Osteoblast (primary cell): ENCODE measurements around the gene LRP11. TPM values are rescaled to one million over a fixed set of nuclear protein-coding genes. Genes with fewer than 3 reads are reported as not detected.

ENCODE experiments used
- DNase-seq: peaks from one replicate; pipeline ENCODE4 v3.0.0; 2011; ENCODE audit warnings: low spot score, mixed read lengths; ENCODE audit not compliant: insufficient read length; ENCODE audit errors: missing footprints
- H2AFZ ChIP-seq: 2 replicates; pipeline ENCODE4 v1.6.0; 2011; ENCODE audit warnings: mild to moderate bottlenecking, low read length
- H3K27ac ChIP-seq: 2 replicates; pipeline ENCODE4 v1.5.1; 2011; ENCODE audit warnings: mild to moderate bottlenecking, low read depth, low read length, moderate library complexity
- H3K27me3 ChIP-seq: 2 replicates; pipeline ENCODE4 v1.6.0; 2012; ENCODE audit warnings: mild to moderate bottlenecking, control low read depth, inconsistent platforms, low read length, moderate library complexity; ENCODE audit not compliant: insufficient read depth
- H3K36me3 ChIP-seq: 2 replicates; pipeline ENCODE4 v1.5.1; 2011; ENCODE audit warnings: mild to moderate bottlenecking, low read length, control low read depth, moderate library complexity; ENCODE audit not compliant: insufficient read depth
- H3K4me1 ChIP-seq: 2 replicates; pipeline ENCODE4 v1.5.1; 2011; ENCODE audit warnings: mild to moderate bottlenecking, low read length, control low read depth, moderate library complexity; ENCODE audit not compliant: insufficient read depth
- H3K4me2 ChIP-seq: 2 replicates; pipeline ENCODE4 v1.6.0; 2011; ENCODE audit warnings: mild to moderate bottlenecking, low read length; ENCODE audit not compliant: insufficient read depth
- H3K4me3 ChIP-seq: fragments of 200-600 bp; sonication (generic); 3 replicates; pipeline ENCODE4 v1.5.1; 2012; ENCODE audit warnings: mild to moderate bottlenecking, low read length, inconsistent platforms; ENCODE audit not compliant: insufficient read depth
- H3K79me2 ChIP-seq: 2 replicates; pipeline ENCODE4 v1.6.0; 2012; ENCODE audit warnings: mild to moderate bottlenecking, low read length, control low read depth, inconsistent platforms; ENCODE audit not compliant: insufficient read depth
- H3K9me3 ChIP-seq: 2 replicates; pipeline ENCODE4 v1.5.1; 2011; ENCODE audit warnings: low read depth, low read length, control low read depth
- H4K20me1 ChIP-seq: 2 replicates; pipeline ENCODE4 v1.6.0; 2012; ENCODE audit warnings: mild to moderate bottlenecking, low read length, control low read depth; ENCODE audit not compliant: insufficient read depth
- CTCF ChIP-seq: IDR thresholded peaks from 2 replicates; pipeline ENCODE4 v1.5.1; 2011; ENCODE audit warnings: mild to moderate bottlenecking, low read depth, low read length, moderate library complexity; ENCODE audit errors: extremely low read depth
- total RNA-seq: library from RNA; depleted of rRNA; stranded (reverse); fragments of >200 nt; gene quantifications from 2 replicates; pipeline ENCODE4 v1.2.3, GENCODE V29; 2012

Gene LRP11
- total RNA-seq, 1 donor: 39.4 TPM

- H3K4me2 ChIP-seq: peak overlapping the region; percentile 44
- TF ChIP-seq CTCF: no peak
- no peak overlapping the region for H3K4me3 ChIP-seq
- peak overlapping the region; percentile 93 for H3K27ac ChIP-seq
- H3K4me1 ChIP-seq: peaks cover 67% of the 10 kb centered on the region
- no peaks in the 10 kb centered on the region for H3K9me3 ChIP-seq
- H3K36me3 ChIP-seq: no peaks in the 10 kb centered on the region
- H4K20me1 ChIP-seq: no peaks in the 10 kb centered on the region
- H3K27me3 ChIP-seq: no peaks in the 10 kb centered on the region
- DNase-seq: no peak
- peaks cover 64% of the 10 kb centered on the region for H3K79me2 ChIP-seq
- no peak overlapping the region for H2AFZ ChIP-seq
These were observed 4.8 kb downstream of the LRP11 start for GRCh38 chr6:149859368-149859767.

- H3K4me3 ChIP-seq: peak overlapping the region; percentile 48
- no peak overlapping the region for H2AFZ ChIP-seq
- peak overlapping the region; percentile 98 for H3K27ac ChIP-seq
- H3K36me3 ChIP-seq: no peaks in the 10 kb centered on the region
- no peaks in the 10 kb centered on the region for H3K27me3 ChIP-seq
- peaks cover 75% of the 10 kb centered on the region for H3K79me2 ChIP-seq
- H4K20me1 ChIP-seq: no peaks in the 10 kb centered on the region
- H3K4me2 ChIP-seq: peak overlapping the region; percentile 93
- no peak for DNase-seq
- TF ChIP-seq CTCF: no peak
- peaks cover 77% of the 10 kb centered on the region for H3K4me1 ChIP-seq
- no peaks in the 10 kb centered on the region for H3K9me3 ChIP-seq
These were observed 6.6 kb downstream of the LRP11 start for GRCh38 chr6:149857541-149857940.

GRCh38 chr6:149856256-149856994, 7.7 kb downstream of the LRP11 start:
- peak overlapping the region; percentile 93 for H3K4me2 ChIP-seq
- DNase-seq: no peak
- H4K20me1 ChIP-seq: no peaks in the 10 kb centered on the region
- H2AFZ ChIP-seq: no peak overlapping the region
- no peaks in the 10 kb centered on the region for H3K36me3 ChIP-seq
- H3K27me3 ChIP-seq: no peaks in the 10 kb centered on the region
- peaks cover 66% of the 10 kb centered on the region for H3K79me2 ChIP-seq
- peak overlapping the region; percentile 61 for H3K4me3 ChIP-seq
- no peaks in the 10 kb centered on the region for H3K9me3 ChIP-seq
- TF ChIP-seq CTCF: no peak
- H3K4me1 ChIP-seq: peaks cover 76% of the 10 kb centered on the region
- H3K27ac ChIP-seq: peak overlapping the region; percentile 98

GRCh38 chr6:149855741-149856140, 8.4 kb downstream of the LRP11 start:
- Histone ChIP-seq H4K20me1 (no peaks in the 10 kb centered on the region), H3K27me3 (no peaks in the 10 kb centered on the region), H3K4me1 (peaks cover 75% of the 10 kb centered on the region), H3K79me2 (peaks cover 59% of the 10 kb centered on the region), H3K4me3 (peak overlapping the region; percentile 61), H3K9me3 (no peaks in the 10 kb centered on the region), H3K4me2 (peak overlapping the region; percentile 93), H2AFZ (peak overlapping the region; percentile 23), H3K27ac (peak overlapping the region; percentile 98), H3K36me3 (no peaks in the 10 kb centered on the region)
- no peak for TF ChIP-seq CTCF
- no peak for DNase-seq
